CD4-positive, alpha-beta T cell treated with Interleukin-21 for 1 hour (primary cell): ENCODE results near the gene LRRC38.
"Not testable (repeated sequence)": the region's sequence is repeated elsewhere in the genome, so short reads cannot be mapped to it uniquely, and the experiment has no call there.

Experiments
- DNase-seq: peaks from one replicate; pipeline ENCODE4 v3.0.0-alpha.2; 2020

LRRC38 gene, protein sequence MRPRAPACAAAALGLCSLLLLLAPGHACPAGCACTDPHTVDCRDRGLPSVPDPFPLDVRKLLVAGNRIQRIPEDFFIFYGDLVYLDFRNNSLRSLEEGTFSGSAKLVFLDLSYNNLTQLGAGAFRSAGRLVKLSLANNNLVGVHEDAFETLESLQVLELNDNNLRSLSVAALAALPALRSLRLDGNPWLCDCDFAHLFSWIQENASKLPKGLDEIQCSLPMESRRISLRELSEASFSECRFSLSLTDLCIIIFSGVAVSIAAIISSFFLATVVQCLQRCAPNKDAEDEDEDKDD

DNA sequence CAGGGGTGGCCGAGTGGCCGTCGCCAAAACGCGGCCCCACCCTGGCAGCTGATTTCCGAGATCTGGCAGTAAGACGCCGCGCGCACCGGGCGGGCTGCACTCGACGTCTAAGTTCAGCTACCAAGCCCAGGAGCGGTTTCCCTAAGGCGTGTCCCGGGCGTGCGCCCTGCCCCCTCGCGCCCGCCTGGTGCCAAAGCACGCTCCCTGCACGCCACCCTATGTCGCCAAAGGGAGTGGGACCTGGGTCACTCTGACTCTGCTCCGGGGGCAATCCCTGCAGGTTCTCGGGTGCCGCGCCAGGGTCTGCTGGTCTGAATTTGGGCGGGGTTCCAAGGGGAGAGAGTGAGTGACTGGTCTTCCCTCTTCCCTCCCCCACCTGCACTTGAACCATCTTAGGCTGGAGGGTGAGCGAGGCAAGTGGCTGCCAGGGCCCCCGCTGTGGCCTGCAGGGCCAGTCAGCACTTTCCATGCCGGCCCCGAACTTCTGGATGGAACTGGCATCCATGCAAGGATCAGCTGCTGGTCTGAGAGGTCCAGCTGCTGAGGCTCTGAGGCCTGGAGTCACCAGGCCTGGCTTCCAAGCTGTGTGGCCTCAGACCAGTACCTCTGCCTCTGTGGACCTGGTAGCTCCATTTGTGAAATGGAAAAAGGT, at the start of gene LRRC38:
Gene LRRC38 (minus strand): TSS at position 109 of the 652 bp plus-strand sequence. CDS start 410 bp downstream, outside the sequence.
- no peak for DNase-seq

DNA sequence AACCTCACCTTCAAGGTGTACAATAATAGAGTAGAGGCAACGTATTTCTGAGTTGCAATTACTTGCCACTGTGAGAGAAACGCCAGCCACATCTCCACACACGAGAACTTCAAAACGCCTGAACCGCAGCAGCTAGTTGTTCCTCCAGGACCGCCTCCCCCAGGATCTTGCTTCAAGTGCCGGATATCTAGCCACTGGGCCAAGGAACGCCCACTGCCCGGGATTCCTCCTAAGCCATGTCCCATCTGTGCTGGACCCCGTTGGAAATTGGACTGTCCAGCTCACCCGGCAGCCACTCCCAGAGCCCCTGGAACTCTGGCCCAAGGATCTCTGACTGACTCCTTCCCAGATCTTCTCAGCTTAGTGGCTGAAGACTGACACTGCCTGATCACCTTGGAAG, 49.2 kb upstream of the LRRC38 start:
- not testable (repeated sequence) for DNase-seq

DNA sequence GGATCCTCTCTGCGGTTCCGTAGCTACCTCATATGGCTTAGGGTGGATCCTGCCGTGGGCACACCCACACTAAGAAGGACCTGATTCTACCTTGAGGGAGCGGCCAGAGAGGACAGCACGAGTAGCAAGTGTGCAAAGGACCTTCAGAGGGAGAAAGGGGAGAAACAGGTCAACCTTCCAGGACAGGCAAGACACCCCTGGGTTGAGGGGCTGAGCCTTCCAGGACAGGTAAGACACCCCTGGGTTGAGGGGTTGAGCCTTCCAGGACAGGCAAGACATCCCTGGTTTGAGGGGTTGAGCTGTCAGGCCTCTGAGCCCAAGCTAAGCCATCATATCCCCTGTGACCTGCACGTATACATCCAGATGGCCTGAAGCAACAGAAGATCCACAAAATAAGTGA, 46.7 kb upstream of the LRRC38 start:
- no peak for DNase-seq

DNA sequence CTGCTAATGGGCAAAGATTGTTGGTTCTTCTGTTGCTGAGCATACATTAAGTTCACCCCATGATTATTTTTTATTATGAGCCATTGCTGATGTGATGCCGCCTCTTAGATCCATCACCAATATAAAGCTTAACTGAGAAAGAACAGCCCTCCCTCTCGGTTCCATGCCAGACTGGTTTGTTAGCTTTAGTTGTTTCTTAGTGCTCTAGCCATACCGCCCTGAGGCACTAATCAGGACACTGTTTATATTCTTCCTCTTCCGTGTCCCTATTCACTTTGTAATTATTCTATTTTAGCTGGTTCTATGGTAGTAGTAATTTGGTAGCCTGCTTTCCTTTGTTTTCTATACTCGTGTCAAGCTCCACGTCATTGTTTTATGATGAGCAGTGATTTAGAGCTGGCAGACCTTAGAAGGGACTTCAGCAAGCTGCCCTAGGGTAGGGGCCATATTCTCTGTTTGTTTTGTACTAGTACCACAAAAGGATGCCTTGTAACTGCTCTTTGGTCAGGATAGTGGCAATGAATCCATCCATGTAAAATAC, 42.5 kb upstream of the LRRC38 start:
- no peak for DNase-seq

DNA sequence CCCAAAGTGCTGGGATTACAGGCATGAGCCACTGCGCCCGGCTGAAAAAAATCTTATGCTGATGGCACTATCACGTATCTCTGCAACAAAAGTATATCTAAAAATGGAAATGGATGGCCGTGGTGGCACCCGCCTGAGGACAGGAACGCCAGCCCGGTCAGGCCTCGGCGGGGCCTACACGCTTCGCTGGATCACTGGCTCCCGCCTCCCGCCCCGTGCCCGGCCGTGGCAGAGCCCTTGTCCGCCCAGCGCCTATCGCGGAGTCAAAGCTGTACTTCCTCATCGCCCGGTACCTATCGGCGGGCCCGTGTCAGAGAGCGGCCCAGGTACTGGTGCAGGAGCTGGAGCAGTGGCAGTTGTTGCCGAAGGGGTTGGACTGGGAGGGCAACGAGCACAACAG, 41.0 kb upstream of the LRRC38 start:
- no peak for DNase-seq

DNA sequence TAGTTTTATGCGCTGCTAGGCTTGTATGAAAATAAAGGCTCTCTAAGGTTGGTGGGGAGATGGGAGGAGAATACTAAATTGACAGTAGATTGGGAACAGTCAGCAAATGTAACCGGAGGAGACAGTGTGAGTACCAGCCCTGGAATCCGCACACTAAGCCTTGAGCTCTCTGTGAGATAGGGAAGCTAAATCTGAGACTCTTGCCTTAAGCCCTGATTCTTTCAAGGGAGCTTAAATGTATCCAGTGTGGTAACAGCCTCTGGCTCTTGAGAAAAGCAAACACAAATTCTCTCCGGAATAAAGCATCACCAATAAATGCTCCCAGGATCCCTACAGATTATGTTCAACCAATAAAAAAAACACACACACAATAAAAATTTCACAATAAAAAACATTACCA, 36.9 kb upstream of the LRRC38 start:
- no peak for DNase-seq

DNA sequence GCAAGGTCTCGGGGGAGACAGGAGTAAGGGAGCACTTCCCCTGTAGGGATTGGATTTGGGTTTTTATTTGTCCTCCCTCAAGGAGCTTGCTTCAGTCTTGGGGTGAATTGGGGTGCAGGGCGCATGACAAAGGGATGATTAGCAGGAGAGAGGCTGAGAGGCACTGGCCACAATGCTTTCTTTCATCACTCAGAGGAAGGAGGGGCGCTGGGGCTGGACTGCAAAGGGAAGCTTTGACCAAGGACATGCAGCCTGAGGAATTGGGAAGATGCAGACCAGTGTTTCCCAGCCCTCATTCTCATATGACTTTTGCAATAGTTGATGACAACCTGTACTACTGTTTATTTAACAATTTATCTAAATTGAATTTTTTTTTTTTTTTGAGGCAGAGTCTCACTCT, 35.7 kb upstream of the LRRC38 start:
- no peak for DNase-seq

DNA sequence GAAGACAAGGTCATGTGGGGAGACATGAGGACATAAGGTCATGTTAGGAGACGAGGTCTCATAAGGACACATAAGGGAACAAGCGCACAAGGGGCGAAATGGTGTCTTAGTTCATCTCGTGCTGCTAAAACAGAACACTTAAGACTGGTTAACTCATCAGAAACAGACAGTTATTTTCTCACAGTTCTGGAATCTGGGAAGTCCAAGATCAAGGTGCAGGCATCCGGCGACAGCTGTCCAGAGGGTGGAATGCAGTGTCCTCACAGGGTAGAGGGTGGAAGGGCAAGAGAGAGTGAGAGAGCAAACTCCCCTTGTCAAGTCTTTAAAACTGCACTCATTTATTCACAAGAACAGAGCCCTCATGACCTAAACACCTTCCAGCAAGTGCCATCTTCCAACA, 35.2 kb upstream of the LRRC38 start:
- no peak for DNase-seq

DNA sequence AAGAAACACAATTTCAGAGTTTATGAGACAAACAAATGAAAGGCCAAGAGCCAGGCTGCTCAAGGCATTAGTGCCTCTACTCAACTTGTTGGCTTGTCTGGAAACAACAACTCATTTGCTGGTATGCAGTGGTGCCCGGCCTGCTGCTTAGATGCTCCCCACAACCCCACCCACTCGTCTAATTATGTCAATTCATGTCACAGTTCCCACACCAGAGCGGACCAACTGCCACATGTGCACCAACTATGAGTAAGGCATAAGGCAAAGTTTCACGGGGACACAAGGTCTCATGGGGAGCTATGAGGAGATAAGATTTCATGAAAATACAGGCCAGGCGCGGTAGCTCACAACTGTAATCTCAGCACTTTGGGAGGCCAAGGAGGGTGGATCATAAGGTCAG, 34.5 kb upstream of the LRRC38 start:
- DNase-seq: no peak

DNA sequence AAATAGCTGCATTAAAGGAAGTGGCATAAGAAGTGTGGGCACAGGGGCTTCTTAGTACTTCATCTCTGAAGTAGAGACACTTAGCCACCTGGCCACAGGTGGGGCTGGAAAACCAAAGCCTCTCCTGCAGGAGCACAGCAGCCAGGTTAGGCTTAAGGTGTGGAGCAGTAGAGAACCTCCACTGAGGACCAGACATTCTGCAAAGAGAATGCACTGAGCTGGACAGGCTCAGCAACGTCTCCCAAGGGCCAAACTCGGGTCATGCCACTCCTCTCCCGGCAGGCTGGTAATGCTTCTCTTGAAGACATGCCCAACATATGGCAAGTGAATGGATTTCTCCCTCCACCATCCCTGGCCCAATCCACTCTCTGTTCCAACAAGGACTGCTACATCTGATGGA, 33.0 kb upstream of the LRRC38 start:
- no peak for DNase-seq

DNA sequence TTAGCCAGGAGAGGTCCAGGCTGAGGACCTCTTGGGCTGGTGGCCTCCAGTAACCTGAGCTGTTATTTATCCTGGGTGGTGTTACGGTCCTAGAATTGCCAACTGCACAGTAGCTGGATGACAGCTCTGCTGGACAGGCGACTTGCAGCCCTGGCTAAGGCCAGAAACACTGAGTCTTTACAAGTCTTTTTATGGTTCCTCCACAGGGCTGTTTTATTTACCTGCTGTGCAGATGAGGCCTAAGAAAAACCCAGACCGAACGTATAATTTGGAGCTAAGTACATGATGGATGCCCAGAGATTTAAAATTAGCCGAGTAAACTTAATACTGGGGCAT, 30.4 kb upstream of the LRRC38 start:
- DNase-seq: no peak

DNA sequence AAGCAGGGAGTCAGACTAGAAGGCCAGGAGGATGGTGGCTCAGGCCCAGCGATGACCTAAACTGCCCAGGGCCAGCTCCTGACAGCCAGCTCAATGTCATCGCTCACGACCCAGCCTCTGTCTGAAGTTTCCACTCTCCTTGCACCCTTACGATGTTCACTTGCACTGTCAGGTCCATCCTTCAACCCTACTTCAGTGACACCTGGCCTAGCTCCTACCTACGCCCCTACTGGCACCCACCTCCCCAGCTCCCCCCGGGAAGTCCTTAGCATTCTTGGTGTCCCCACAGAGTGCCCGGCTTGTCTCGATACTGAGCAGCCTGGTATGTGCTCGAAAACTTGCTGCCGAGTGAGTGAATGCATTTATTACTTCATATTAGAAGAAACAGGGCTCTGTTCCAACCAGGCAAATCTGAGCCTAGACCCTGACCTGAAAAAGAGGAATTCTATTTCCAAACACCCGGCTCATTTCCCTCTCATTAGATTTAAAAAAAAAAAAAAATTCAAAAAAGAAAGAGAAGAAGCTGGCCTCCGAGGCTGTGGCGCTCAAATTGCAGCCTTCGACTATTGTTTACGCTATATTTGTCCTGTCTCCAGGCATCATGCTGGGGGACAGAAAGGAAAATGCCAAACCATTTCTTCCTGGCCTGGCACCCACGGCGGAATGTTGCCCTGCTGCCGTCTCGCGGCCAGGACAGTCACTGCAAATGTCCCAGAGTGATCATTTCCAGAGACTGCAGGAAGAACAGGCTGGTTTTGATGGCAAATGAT, 29.8 kb upstream of the LRRC38 start:
- no peak for DNase-seq

DNA sequence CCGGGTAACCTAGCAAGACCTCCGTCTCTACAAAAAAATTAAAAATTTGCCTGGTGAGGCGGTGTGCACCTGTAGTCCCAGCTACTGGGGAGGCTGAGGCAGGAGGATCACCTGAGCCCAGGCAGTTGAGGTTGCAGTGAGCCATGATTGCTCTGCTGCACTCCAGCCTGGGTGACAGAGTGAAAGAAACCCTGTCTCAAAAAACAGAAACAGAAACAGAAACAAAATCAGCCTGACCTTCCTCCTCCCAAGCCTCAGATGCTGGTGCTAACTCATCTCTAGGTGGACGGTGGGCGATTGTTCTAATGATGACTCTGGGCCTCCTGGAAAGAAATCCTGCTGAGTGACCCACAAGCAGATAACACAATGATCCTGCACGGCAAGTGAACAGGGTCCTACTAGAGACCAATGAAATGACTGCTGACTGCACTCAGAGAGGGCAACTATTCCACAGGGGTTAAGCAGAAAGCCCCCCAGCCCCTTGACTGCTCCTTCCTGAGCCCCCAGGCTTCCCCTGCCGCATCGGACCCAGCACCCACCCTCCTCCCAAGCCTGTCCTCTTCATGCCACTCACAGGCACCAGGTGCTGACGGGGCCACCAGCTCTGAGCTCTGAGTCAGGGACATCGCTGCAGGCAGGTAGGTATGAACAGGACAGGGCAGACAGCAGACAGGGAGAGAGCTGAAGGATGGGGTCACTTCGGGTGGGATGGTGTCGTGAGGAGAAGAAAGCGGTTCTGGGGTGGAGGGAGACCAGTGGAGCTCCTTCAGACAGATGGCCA, 27.8 kb upstream of the LRRC38 start:
- no peak for DNase-seq

DNA sequence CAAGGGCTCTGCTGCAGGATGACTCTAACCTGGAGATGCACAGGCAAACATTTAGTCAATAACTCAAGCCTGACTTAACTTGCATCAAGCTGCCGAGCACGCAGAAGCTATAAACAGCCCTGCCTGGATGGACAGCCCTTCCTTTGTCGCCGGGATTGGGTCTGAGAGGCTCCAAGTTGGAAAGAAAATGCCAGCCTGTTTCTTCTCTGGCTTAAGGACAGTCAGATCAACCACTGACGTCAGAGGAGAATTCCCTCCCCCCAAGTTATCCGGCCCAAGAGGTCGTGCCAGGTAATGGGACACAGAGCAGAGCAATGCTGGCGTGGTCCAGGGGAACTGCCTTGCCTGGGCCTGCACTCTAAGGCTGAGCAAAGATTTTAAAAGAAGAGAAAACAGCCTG, 27.1 kb upstream of the LRRC38 start:
- DNase-seq: no peak

DNA sequence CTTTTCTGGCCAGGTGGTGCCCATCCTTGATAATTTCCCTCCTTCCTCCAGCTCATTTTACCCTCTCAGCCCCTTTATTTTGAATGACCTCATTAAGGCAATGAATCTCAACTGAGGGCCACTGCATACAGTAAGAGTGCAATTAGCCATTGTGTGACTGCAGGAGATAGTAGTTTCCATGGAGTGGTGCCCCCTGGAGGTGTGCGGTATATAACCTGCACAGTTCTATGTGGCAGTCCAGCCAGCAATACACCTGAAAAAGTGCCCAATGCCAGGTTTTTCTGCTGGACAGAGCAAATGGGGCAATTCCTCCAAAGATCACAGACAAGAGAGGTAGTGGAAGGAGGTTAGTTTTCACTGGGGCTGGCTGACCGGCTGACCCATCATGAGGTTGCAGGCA, 25.9 kb upstream of the LRRC38 start:
- no peak for DNase-seq

DNA sequence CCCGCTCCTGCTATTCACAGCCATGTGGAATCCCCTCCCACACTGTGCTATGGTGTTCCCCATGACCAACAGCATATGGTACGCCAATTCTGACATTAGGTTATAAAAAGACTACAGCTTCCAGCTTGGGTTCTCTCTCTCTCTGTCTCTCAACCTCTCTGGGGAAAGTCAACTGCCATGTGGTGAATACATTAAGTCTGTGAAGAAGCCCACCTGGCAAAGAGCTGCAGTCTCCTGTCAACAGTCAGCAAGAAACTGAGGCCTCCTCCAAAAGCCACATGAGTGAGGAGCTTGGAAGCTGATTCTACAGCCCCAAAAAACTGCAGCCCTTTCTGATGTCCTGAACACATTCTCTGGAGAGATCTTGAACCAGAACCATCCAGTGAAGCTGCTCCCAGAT, 25.0 kb upstream of the LRRC38 start:
- DNase-seq: no peak

DNA sequence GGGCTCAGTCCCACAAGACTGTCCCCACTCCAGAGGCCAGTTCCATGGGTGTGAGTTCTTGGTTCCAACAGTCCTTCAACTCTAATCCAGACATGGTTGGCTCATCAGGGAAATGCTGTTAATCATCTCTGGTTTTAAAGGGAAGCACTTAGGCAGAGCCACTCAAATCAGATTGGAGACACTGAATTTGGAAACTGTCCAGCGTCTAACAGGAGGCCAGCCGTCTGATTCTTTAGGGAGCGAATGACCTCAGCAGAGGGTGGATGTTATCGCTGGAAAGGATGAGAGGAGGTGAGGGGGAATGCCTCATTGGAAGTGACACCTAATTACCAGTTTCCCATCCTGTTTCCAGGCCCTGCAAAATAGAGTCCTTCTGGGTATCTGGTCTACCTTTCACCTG, 22.8 kb upstream of the LRRC38 start:
- no peak for DNase-seq

DNA sequence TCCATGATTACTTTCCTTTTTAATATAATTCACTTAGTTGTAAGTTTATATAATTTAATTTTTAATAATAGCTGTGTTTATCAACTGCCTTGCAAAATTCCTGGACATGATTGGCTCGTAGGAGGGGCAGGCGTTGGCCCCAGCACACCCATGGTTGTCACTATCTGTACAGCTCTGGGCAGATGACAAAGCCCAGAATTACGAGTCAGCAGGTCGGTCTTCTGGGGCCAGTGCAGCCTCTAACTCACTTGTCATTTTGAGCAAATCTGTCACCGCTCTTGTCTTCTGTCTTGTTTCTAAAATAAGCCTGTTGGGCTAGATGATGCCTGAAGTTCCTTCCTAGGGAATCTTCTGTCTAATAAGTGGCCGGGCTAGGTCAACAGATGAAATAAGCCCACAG, 21.4 kb upstream of the LRRC38 start:
- no peak for DNase-seq

DNA sequence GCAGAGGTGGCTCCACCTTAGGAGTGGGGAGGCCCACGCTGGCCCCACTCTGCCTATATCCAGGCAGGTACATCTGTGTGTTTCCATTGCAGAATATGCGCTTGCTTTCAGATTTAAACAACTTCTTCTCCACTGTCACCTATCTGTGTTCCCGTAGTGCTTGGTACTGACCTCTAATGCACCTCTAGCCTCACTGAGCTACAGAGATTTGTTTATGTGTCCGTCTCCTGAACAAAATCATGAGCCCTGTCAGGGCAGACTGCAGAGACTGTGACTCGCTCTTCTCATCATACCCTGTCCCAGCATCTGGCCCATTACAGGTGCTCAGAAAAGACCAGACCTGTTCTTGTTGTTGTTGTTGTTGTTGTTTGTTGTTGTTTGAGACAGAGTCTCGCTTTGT, 14.5 kb upstream of the LRRC38 start:
- DNase-seq: no peak

DNA sequence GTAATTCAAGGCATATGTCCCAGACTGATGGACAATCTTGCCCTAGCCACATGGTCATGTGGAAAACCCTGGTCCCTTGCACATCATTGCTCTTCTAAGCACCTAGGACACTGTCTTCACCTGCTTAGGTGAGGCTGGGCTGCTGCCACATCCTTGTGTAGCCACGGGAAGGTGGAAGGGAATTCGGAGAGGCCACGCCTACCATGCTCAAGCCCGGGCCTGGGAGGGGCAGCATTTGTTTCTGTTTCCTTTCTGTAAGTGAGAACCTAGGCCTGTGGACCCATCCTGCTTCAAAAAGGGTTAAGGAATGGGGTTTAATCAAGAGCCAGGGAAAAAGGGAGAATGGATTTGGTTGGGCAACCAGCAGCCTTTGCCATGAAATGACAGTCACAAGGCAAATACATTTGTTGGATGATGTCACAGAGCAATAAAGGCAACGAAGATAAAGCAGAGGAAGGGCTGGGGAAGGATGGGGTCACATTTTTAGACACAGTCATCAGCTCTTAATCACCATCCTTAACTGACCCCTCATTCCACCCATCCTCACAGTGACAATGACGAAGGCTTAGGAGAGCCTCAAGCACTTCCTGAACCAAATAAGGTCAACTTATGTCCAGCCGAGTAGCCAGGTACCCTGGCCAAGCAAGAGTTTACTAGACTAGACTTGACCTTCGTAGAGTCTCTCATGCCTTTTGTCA, 10.1 kb upstream of the LRRC38 start:
- DNase-seq: no peak

DNA sequence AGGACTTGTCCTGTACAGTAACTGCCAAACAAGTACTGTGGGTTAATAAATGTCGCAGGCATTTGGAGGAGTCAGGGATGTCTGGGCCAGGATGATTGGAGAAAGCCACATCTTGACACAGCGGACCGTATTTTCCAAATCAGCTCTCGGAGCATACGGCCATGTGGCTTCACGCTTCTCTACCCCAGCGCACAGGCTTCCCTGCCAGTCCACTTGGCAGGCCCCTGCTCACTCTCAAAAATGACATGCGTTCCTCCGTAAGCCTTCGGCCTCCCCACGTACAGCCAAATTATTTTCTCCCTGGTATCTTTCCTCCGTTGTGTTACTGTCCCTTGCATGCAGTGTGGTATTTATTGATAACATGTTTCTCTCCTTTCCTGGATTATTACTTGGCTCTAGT, 7.2 kb upstream of the LRRC38 start:
- DNase-seq: no peak

DNA sequence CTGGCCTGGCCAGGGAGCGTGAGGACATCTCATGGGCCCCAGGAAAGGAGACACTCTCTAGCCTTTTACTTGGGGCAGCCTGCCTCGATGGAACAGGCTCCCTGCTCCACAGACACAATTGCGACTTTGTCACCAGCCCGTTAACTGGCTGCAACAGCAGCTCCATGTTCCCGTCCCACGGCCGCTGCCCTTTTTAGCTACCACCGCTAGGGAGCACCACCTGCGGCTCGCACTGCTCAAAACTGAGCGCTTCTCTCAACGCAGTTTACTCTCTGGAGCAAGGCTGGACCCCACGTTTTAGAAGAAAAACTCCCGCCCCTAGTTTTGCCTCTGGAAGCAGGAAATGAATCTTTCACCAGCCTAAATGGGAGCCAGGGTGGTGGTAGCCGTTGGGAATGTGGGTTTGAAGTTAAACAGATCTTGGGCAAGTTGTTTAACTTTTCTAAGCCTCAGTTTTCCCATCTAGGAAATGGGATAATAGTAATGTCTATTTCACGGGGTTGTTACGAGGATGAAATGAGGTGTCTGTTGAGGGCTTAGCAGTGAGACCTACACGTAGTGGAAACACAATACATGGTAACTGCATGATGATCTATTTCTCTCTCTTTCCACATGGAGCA, 3.5 kb upstream of the LRRC38 start:
- DNase-seq: no peak
